ENCODE data around the gene GALNT18. TPM values are rescaled to one million over a fixed set of nuclear protein-coding genes. Genes with fewer than 3 reads are reported as not detected.

Gene GALNT18
- total and polyA plus RNA-seq, 2 of the 4 experiments (the other 2 are of a cell fraction) = 9.5 to 11.3 TPM

GRCh38 chr11:11520231-11521015 is 101.4 kb downstream of the GALNT18 start:
- ChIA-PET CTCF (no interaction called here), POLR2A (ENCODE audit: unreplicated experiment) (no interaction called here)
- Histone ChIP-seq H3K79me1 (ENCODE audit: low read depth in 1 of 2, low read length in 2 of 2) (no peaks in the 10 kb centered on the region; a peak in 1 of 4 replicates), H3K4me1 (ENCODE audit: control insufficient read depth, insufficient read depth, low read length) (no peaks in the 10 kb centered on the region), H4K8ac (ENCODE audit: low read depth in 2 of 2, low read length in 2 of 2) (no peak overlapping the region), H4K91ac (ENCODE audit: insufficient read depth, low read depth, low read length) (no peak overlapping the region), H4K20me1 (ENCODE audit: insufficient read depth, low read length) (no peaks in the 10 kb centered on the region; the same call in 1 of the 2 replicates), H2AFZ (replicated peaks; ENCODE audit: low read length, poor library complexity) (no peak overlapping the region), H2BK20ac (ENCODE audit: low read depth, low read length) (no peak overlapping the region), H3K9me1 (ENCODE audit: insufficient read depth, low read length) (no peaks in the 10 kb centered on the region), H3K27me3 (ENCODE audit: control insufficient read depth, insufficient read depth, low read length) (peaks cover 2% of the 10 kb centered on the region; the same call in 1 of the 2 replicates), H3K36me3 (ENCODE audit: control insufficient read depth, insufficient read depth, low read length) (no peaks in the 10 kb centered on the region), H3K56ac (ENCODE audit: extremely low read depth, insufficient read depth, low read length) (no peak overlapping the region), H2AK9ac (replicated peaks; ENCODE audit: low read depth, low read length, poor library complexity) (no peak overlapping the region), H3K27ac (ENCODE audit: insufficient read depth, low read length) (no peak overlapping the region), H2BK120ac (ENCODE audit: low read depth, low read length) (no peak overlapping the region), H2BK15ac (ENCODE audit: low read depth, low read length) (no peak overlapping the region), H3K23ac (ENCODE audit: low read depth, low read length) (no peak overlapping the region), H3K4me2 (ENCODE audit: low read depth, low read length) (no peak overlapping the region), H3K14ac (replicated peaks; ENCODE audit: low read depth, low read length) (no peak overlapping the region), H3K18ac (ENCODE audit: low read depth, low read length) (no peak overlapping the region), H3K9me3 (ENCODE audit: control insufficient read depth, insufficient read depth, low read length) (no peaks in the 10 kb centered on the region), H4K5ac (ENCODE audit: low read depth, low read length) (no peak overlapping the region), H3K9ac (ENCODE audit: low read depth, low read length) (no peak overlapping the region), H3K4ac (ENCODE audit: low read depth, low read length) (no peak overlapping the region), H3K4me3 (ENCODE audit: insufficient read depth, low read depth, low read length) (no peak overlapping the region), H2BK5ac (ENCODE audit: low read depth, low read length, poor library complexity, severe bottlenecking) (no peak overlapping the region), H2AK5ac (ENCODE audit: low read depth, low read length) (no peak overlapping the region)
- TF ChIP-seq SMC3 (IDR thresholded peaks at IDR 0.05; ENCODE audit: low read depth, low read length) (no peak), POLR2A (IDR thresholded peaks at IDR 0.05; ENCODE audit: low read depth, low read length) (no peak), ELK1 (IDR thresholded peaks at IDR 0.05; ENCODE audit: borderline replicate concordance, low read depth, low read length) (no peak), CEBPB (IDR thresholded peaks at IDR 0.05; ENCODE audit: low read depth, low read length) (no peak), CTCF (conservative IDR thresholded peaks at IDR 0.05; ENCODE audit: low read depth, low read length) (no peak), FOS (IDR thresholded peaks at IDR 0.05; ENCODE audit: low read depth, low read length) (no peak), MAZ (IDR thresholded peaks at IDR 0.05; ENCODE audit: borderline replicate concordance, low read depth, low read length) (no peak), NFE2L2 (IDR thresholded peaks at IDR 0.05; ENCODE audit: low read depth, low read length) (no peak), RAD21 (IDR thresholded peaks at IDR 0.05; ENCODE audit: low read length) (no peak), MXI1 (IDR thresholded peaks at IDR 0.05; ENCODE audit: borderline replicate concordance, low read depth, low read length) (no peak), BHLHE40 (IDR thresholded peaks at IDR 0.05; ENCODE audit: low read depth, low read length) (no peak), MAFK (IDR thresholded peaks at IDR 0.05; ENCODE audit: low read depth, low read length) (no peak), USF2 (IDR thresholded peaks at IDR 0.05; ENCODE audit: low read depth, low read length) (no peak), RCOR1 (IDR thresholded peaks at IDR 0.05; ENCODE audit: insufficient replicate concordance, low read length) (no peak), CHD1 (IDR thresholded peaks at IDR 0.05; ENCODE audit: low read depth, low read length) (no peak), RFX5 (IDR thresholded peaks at IDR 0.05; ENCODE audit: low read depth, low read length) (no peak)
- BruUV-seq (replicated peaks) = no TSS peak
- DNase-seq (no peak), ATAC-seq (ENCODE audit: low read depth) (no peak)
- dilution Hi-C loops (cut with HindIII; ENCODE audit: low sequenced_read_pairs, unreplicated experiment) = no loop called here
- WGBS, 2 experiments (ENCODE audit: extremely low coverage in 2 of 2, insufficient read length in 1 of 2) = 80% methylated on average over 9 of the region's 14 CpGs; no CpG with 5 or more reads in 1 of the 2 experiments
- intact Hi-C loops (cut with micrococcal nuclease) = no loop called here
- in situ Hi-C loops (cut with MboI; ENCODE audit: low sequenced_read_pairs) = no loop called here

Measured in IMR-90 (cell line).